M059J (cell line): ENCODE results near the gene GDF9. TPM values are rescaled to one million over a fixed set of nuclear protein-coding genes. Genes with fewer than 3 reads are reported as not detected.
A peak's percentile ranks its signal among the peaks of the same experiment; 100 is the strongest.
"Not testable (repeated sequence)": the region's sequence is repeated elsewhere in the genome, so short reads cannot be mapped to it uniquely, and the experiment has no call there.

ENCODE experiments used
- DNase-seq: peaks from one replicate; pipeline ENCODE4 v3.0.0-alpha.2; 2012; ENCODE audit warnings: low read depth
- total RNA-seq: library from RNA; depleted of rRNA; stranded (reverse); fragments of >200 nt; shearing (Covaris generic); gene quantifications from 2 replicates; pipeline ENCODE4 v1.2.3, GENCODE V29; 2014

The GDF9 gene
- total RNA-seq, 1 experiment from 2014 or later: not detected

DNA sequence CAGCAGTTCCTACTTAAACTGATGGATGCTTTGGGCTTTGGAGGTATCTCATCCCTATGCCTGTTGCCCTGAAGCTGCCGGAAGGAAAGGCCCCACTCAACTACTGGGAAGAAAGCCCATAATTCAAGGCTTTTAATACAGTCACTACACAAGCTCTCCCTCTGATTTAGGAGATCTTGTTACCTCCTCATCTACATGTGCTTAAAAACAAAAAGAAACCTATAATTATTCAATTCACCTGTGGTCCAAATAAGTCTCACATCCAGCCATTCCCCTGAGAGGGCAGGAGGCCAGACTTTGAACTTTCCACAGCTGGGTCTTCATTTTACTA, 6.5 kb upstream of the GDF9 start:
- DNase-seq: no peak

DNA sequence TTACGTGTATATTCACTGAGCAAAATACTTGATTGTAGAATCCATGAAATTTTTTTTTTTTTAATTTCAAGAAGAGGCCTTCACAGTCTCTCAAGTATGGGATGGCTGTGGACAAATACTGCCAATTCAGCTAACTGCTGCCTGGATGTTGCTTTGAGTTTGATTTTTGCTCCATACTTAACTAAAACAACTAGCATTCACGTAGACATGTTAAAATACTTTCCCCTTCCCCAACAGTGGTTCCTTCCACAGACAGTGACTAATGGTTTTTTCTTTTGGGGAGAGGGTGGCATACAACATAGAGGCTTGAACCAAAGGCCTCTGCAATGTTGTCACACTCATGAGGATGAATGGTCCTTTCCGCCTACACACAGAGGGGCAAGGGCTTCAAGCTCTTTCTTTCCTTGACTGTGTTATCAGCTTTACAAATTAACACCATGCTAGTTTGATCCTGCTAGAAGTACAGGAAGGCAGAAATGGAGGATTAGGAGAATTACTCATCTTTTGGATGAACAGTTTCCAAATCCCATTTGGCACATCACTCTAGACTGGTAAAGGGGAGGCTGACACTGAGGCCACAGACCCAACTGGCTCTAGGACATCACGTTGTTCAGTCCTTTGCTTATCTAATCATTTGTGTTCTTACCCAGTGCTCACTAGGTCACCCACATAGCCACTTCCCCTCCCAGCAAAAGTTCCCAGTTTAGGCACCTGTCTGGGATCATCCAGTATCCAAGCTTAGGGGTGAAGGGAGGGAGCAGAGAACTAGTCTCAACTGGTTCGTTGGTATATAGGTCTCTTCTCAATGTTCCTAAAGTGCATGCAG, 5.4 kb upstream of the GDF9 start:
- DNase-seq: no peak

DNA sequence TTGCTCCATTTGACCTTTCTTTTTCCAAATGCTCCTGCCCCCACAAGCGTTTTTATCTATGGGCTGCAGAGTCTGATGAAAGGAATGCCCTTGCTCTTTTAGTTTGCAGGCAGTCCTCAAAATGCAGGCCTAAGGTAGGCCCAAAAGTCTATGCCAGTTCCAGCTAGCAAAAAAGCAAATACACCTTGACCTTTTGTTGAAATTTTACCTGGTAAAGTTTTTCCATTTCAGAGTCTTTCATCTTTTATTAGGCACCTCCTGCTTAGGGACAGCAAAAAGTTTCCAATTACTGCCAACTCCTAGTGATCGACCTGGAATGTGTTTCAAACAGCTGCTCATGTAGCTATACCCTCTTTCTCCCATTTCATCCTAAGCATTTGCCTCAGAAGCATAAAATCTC, 4.5 kb upstream of the GDF9 start:
- no peak for DNase-seq

DNA sequence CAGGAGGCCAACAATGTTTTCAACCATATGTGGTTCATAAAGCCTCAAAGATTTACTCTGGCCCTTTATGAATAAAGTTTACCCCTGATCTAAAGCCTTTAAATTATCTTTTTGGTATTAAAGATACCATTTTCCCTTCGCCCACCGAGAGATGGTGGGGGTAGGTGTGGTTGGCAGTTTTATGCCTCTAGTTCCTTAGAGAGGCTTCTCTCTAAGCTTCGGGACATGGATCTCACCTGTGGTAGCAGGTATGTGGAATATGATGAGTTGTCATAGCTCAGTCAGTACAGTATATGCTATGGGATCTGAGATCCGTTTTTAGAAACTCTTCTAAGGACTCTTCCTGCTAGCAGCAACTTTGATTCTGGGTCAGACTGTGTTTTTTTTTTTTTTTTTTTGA, 2.5 kb upstream of the GDF9 start:
- no peak for DNase-seq

DNA sequence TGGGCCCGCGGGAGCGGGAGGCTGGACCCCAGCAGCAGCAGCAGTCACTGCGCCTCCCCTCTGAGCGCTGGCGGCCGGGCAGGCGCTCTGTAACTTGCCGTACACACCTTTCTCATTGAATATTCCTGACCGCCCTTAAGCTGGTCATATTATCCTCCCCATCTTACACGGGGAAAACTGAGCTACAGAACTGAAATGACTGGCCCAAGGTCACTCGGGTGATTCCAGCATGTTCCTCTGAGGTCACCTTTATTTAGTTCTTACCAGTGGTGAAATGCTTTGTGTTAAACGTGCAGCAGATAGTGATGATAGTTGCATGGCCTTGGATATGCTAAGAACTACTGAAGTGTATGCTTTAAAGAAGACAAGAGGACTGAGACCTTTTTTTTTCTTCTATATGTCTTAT, 780 bp upstream of the GDF9 start:
- DNase-seq: no peak

DNA sequence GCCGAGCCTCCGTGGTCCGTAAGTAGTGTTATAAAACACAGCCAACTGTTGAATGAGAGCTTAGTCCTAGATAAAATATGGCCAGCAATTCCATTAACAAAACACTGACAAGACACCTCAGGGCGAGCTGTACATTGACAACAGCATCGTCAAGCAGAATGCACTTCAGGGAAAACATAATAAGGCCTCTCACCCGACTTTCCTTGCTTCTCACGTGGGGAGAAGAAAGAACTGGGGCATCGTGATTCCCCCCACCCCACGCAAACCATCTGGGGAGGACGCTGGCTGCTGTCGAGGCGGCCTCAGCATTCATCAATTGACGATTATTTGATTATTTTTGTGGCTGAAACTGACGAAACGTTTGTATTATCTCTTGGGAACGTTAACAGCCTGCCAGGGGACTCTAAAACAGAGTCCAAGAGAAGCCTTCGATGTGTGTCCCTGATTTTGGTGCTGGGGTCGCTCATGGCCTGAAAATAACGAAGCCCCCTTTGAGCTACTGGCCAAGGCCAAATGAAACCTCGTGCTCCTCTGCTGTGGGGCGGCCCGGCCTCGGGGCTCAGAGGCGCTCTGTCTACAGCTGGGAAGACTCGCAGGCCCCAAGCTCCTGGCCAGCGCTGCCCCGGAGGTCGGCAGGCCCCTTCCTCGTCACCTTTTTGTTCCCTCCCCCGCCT, 464 bp downstream of the GDF9 start:
- DNase-seq: no peak

DNA sequence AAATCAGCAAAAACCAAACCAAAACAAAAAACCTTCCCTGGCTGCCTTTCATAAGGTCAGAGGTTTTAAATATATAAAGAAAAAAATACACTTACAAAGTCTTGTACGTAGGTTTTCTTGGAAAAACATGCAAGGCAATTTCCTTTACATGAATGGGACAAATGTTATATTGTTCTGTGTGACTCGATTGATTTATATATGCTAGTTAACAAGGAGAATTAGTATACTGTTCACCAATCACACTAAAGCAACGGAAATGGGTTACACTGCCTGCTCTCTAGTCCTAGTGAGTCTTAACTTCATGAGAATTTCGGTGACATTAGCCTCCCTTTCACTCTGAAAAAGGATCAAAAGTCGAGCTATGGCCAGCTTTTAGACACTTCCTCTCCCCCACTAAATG, 5.5 kb downstream of the GDF9 start:
- no peak for DNase-seq

DNA sequence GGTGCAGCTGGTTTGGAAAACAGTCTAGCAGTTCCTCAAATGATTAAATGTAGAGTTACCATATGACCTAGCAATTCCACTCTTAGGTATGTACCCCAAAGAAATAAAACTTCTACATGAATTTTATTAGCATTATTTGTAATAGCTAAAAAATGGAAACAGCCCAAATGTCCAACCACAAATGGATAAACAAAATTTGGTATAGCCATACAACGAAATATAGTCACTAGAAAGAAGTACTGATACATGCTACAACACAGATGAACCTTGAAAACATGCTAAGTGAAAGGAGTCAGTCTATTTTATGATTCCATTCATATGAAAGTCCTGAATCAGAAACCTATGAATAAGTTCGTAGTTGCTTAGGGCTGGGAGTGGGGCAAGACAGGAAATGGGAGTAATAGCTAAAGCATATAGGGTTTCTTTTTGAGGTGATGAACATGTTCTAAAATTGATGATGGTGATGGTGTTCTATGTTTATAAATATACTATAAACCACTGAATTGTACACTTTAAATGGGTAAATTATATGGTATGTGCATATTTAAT, 6.3 kb downstream of the GDF9 start:
- DNase-seq: no peak

DNA sequence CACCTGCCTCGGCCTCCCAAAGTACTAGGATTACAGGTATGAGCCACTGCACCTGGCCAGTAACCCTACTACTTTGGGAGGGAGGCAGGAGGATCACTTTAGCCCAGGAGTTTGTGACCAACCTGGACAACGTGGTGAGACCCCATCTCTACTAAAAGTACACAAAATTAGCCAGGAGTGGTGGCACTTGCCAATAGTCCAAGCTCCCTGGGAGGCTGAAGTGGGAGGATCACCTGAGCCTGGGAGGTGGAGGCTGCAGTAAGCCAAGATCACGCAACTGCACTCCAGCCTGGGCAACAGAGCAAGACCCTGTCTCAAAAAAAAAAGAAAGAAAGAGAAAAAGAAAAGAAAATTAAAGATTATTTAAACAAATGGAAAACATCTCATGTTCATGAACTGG, 10.3 kb downstream of the GDF9 start:
- DNase-seq: no peak

DNA sequence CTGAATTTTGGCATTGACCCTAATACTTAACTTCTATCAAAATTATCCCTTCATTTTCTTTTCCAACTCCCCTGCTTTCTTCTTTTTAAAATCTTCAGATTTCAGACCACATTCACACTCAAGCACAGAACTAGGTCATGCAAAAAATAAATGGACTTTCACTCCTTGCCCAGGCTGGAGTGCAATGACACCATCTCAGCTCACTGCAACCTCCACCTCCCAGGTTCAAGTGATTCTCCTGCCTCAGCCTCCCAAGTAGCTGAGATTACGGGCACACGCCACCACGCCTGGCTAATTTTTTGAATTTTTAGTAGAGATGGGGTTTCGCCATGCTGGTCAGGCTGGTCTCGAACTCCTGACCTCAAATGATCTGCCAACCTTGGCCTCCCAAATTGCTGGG, 11.3 kb downstream of the GDF9 start:
- DNase-seq: not testable (repeated sequence)

DNA sequence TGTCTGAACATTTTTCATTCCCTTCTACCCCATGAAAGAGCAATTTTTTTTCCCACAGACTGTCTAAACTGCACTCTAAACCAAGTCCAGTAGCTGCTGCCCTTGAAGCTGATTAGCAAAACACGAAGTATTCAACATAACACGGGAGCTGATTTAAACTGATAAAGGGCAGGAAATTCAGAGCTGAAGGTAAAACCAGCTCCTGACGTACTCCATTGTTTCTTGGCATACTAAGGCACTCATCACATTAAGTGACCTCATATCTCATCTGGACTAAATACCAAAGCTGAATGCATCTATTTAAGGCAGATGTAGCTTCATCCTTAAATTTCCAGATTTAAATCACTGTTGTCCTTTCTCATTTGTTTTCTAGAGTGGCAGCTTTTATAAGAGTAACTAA, 12.0 kb downstream of the GDF9 start:
- no peak for DNase-seq

DNA sequence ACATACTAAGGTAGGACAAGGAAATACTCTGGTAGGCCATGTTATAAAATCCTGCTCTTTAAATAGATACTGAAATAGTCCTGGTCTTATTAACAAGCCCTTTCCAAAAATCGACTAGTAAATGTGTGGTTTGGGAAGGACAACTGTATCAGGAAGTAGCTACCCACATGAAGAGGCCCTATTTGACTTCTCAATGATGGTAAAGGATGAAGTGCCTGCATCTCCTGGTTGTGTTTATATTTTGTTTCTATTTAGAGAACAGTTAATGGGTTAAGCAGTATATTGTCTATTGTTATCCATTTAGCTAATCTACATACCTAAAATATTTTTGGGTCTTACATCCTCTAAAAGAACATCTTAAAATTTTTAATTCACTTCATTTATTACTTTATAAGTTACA, 12.5 kb downstream of the GDF9 start:
- no peak for DNase-seq

DNA sequence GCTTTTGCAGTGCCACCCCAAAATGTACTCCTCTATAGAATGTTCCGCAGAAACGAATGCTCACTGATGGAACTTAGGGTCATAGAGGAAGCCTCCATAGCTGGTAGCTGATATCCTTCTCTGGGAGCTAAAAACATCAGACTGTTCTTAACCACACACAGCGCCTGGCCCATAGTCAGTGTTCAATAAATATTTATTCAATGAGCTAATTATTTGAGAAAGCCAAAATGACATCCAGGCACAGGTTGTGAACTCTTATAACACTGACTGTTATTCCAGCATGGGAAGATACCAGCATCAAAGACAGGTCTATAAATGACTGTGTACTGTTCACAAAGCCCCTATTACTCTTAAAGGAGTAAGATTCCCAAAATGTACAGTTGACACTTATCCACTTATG, 12.9 kb downstream of the GDF9 start:
- DNase-seq: no peak

DNA sequence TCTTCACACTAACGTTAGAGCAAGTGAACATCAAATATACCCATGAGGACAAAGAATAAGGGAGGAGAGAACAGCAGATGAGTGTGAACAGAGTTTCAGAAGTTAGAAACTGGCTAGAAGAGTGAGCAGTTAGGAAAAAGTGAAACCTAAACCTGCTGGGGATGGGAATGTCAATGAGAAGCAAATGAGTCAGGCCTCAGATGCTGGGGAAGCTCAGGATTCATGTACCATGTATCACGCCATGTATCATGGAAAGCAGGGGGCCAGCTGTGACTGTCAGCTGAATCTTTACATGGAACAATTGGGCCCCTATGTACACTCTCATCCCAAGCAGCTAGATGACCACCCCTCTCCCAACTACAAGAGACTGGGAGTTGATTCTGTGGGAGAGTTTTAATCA, 16.2 kb downstream of the GDF9 start:
- DNase-seq: peak; percentile 37

DNA sequence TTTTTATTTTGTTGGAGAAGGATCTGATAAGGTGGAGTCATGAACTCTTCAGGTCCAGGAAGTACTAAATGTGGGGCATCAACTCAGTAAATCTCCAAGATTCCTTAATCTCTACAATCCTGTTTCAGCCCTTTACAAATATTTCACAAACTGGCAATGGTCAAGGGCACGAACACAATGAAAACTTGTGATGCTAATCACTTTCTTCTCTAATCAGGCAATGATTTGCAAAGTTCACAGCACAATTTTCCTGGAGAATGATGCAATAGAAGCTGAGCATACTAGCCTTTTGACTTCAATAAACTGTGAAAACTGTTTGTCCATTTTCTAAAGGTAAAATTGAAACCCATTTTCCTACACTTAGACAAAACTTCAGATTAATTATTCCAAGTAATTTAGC, 16.9 kb downstream of the GDF9 start:
- DNase-seq: no peak

DNA sequence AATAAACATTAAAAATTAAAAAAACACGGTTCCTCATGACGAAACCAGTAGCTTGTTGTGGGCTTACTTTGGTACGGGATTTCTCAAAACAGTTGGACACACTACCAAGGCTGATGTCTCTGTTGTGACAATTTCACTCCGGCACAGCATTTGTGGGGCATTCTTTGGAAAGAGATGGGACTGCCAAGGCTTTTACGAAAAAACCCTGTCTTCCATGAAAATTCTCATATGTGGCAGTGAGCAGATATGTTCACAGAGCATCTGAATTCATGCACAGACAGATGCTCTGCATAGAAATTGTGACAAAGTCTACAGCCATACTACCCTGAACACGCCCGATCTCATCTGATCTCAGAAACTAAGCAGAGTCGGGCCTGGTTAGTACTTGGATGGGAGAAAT, 18.0 kb downstream of the GDF9 start:
- no peak for DNase-seq

DNA sequence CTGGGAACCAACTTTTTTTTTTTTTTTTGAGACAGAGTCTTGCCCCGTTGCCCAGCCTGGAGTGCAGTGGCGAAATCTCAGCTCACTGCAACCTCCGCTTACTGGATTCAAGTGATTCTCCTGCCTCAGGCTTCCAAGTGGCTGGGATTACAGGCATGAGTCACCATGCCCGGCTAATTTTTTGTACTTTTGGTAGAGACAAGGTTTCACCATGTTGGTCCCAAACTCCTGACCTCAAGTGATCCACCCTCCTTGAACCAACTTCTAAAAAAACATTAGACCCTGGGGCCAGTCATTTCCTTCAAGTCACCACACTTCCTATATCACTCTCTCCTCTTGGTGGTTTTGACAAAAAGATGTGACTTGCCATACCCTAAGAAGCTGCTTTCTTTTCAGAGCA, 25.0 kb downstream of the GDF9 start:
- peak; percentile 89 for DNase-seq

DNA sequence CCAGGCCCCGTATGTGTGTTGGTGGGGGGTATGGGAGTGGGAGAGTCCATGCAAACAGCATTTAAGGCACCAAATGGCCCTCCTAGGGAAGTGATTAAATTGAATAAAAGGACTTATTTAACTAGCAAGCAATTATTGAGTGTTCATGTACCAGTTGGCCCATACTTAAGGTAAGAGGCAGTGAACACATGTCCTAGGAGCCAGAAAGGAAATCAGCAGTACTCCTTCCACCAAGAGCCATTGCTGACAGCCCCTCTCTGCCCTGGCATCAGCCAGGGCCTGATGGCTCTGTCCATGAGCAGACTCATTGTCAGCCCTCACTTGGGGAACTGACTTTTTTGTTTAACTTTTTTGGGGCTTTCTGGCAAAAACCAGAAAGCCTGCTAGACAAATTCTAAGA, 25.4 kb downstream of the GDF9 start:
- no peak for DNase-seq

DNA sequence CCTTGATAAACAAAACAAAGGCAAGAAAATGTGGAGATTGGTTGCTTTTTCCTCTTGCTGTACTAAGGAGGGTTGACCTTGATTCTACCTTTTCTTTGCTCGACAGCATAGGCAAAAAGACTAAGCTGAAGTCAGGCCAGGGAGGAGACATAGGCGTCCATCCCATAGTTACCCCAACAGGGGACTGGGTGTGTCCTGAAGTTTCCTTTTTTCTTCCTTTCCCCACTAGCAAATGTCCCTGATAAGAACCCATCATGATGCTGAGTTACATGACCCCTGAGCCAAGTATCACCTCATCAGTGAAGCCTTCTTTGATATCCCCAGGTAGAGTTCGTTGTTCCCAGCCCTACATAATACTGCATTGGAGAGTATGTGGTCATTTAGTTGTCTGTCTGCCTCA, 26.0 kb downstream of the GDF9 start:
- no peak for DNase-seq

DNA sequence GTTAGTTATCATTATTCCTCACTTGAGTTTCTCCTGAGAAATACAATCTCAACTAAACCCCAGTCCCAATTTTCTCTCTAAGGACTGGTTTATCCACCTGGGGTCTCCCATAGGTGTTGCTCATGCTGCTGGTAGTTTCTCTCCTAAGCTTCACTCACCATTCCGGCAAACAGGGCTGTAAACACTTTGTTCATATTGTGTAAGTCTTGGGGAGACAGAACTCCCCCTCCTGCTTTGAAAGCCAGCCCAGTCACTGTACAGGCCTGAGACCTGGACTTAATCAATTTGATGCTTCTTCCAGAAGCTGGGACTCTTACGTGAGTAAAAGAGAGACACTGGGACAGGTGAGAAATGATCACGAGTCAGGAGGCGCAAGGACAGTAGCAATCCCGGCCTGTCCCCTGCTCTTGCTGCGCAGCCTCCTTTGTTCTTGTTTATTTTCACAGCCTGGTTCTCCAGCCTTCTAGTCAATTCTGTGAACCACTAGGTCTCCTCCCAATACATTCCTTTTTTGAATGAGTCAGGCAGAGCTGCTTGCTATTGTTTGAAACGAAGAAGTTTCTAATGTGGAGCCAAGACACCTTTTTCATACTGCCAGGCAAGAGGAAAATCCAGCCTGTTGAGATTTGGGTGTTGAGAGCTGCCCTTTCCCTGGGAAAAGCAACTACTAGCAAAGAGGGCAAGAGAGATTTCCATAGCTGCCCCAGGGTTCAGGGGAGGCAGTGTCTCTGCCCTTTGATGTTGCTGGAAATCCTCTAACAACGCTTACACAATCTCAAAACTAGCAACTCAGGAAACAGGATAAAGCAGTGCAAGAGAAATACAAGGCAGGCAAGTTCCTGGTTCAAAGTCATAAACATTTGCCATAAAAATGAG, 26.6 kb downstream of the GDF9 start:
- DNase-seq: peak; percentile 79

DNA sequence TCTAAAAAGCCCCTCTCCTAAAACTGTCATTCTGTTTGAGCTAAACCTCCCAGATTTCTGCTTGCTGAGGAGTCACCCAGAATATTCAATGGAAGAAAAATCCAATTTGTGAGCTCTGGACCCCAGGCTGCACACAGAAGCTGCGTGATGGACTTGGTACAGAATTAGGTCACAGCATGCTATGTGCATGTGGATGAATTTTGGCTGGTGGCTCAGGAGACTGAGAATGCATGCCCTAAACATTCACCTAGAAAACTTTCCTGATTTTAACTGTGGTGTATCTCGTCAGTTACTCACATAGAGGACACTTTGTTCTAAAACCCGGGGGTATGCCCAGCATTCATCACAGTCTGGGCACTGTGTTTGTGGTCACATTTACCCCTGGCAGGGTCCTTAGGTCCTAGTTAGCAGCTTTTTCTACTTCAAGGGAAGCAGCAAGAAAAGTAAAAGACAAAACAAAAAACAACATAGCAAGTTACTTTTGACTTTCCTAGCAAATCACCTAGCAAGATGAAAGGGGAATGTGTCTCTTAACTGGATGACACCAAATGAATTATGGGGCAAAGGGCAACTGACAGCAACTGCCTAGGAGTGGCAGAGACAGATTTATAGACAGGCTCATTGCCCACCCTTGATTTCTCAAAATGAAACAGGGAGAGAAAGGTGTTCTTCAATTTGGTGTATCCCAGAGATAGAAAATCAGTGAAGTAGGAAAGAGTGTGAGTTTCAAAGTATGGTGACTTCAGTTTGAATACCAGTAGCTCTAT, 27.6 kb downstream of the GDF9 start:
- no peak for DNase-seq

DNA sequence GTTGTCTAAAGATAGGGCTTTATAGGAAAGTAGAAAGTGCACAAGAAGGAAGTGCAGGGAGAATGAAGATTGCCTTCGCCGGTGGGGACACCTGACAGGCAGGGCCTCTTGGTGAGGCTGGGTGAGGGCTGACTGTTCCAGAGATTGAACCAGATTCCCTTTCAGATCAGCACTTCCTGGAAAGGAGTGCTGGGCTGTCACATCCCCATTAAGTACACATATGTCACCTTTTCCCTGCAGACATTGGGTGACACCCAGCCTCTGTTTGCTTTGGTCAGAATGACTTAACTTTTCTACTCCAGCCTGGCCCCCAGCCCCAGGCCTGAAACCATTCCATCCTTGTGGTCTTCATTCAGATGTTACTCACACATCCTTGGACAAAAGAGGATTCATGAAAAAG, 28.4 kb downstream of the GDF9 start:
- DNase-seq: no peak
